AG09319 (cell line): ENCODE measurements around the gene NUDT19.
A peak's percentile ranks its signal among the peaks of the same experiment; 100 is the strongest.

Source experiments
- DNase-seq: peaks from one replicate; pipeline ENCODE4 v3.0.0-alpha.2; 2010; ENCODE audit warnings: low read depth; ENCODE audit errors: extremely low read depth
- CTCF ChIP-seq: IDR thresholded peaks from 2 replicates; pipeline ENCODE4 v1.5.1; 2011; ENCODE audit warnings: low read depth, mild to moderate bottlenecking, inconsistent platforms, low read length, moderate library complexity

The NUDT19 gene

GRCh38 chr19:32669310-32669709, 22.3 kb upstream of the NUDT19 start:
- no peak for DNase-seq
- TF ChIP-seq CTCF: no peak

GRCh38 chr19:32671883-32672593, 19.6 kb upstream of the NUDT19 start:
- no peak for TF ChIP-seq CTCF
- no peak for DNase-seq

- no peak for TF ChIP-seq CTCF
- DNase-seq: no peak
Measured at GRCh38 chr19:32672841-32673240, 18.8 kb upstream of the NUDT19 start.

GRCh38 chr19:32673573-32673972, 18.0 kb upstream of the NUDT19 start:
- DNase-seq: no peak
- no peak for TF ChIP-seq CTCF

- TF ChIP-seq CTCF: no peak
- DNase-seq: no peak
Measured at GRCh38 chr19:32674153-32674930, 17.3 kb upstream of the NUDT19 start.

- DNase-seq: peak; percentile 94
- TF ChIP-seq CTCF: no peak
Measured at GRCh38 chr19:32674931-32675719, 16.5 kb upstream of the NUDT19 start, which contains the start of gene ANKRD27. Gene ANKRD27, minus strand, starts transcription at chr19:32675180. Its CDS starts 16,165 bp downstream, at chr19:32659015.
